Small intestine (tissue), 7 donors: ENCODE data around the gene TNFSF18. TPM values are rescaled to one million over a fixed set of nuclear protein-coding genes. Genes with fewer than 3 reads are reported as not detected.
"Not testable (repeated sequence)": the region's sequence is repeated elsewhere in the genome, so short reads cannot be mapped to it uniquely, and the experiment has no call there.

ENCODE experiments used
- DNase-seq, 2 donors: peaks; one replicate each; pipeline versions ENCODE4 v3.0.0 to v3.0.0-alpha.2; 2013
- FAIRE-seq: peaks from 2 replicates; lab custom pipeline; 2012; peaks lifted over from hg19 to GRCh38; lab: Jason Lieb, UNC
- H3K27ac ChIP-seq, 3 donors: one replicate each; pipeline ENCODE4 v1.5.1; 2013; ENCODE audit warnings: low read length in 2 of 3, mild to moderate bottlenecking in 2 of 3, control low read depth in 1 of 3, inconsistent platforms in 1 of 3, low read depth in 1 of 3, moderate library complexity in 1 of 3
- H3K27me3 ChIP-seq, 3 donors: one replicate each; pipeline ENCODE4 v1.6.1; 2013; ENCODE audit warnings: low read length in 3 of 3, inconsistent platforms in 1 of 3; ENCODE audit not compliant: control insufficient read depth in 3 of 3, insufficient read depth in 3 of 3
- H3K36me3 ChIP-seq, 3 donors: one replicate each; pipeline ENCODE4 v1.6.1; 2013; ENCODE audit warnings: low read length in 3 of 3, inconsistent platforms in 1 of 3, low read depth in 1 of 3, mild to moderate bottlenecking in 1 of 3, moderate library complexity in 1 of 3; ENCODE audit not compliant: control insufficient read depth in 3 of 3, insufficient read depth in 2 of 3
- H3K4me1 ChIP-seq, 3 donors: one replicate each; pipeline ENCODE4 v1.6.1; 2013; ENCODE audit warnings: low read length in 2 of 3, inconsistent platforms in 1 of 3, low read depth in 1 of 3, mild to moderate bottlenecking in 1 of 3, moderate library complexity in 1 of 3; ENCODE audit not compliant: control insufficient read depth in 3 of 3, insufficient read depth in 2 of 3
- H3K4me3 ChIP-seq, 3 donors: one replicate each; pipeline ENCODE4 v1.5.1; 2013; ENCODE audit warnings: low read length in 3 of 3, control low read depth in 1 of 3, inconsistent platforms in 1 of 3, low read depth in 1 of 3, mild to moderate bottlenecking in 1 of 3, moderate library complexity in 1 of 3
- H3K9me3 ChIP-seq, 2 donors: one replicate each; pipeline ENCODE4 v1.6.1; 2013; ENCODE audit warnings: low read depth in 1 of 2, low read length in 1 of 2; ENCODE audit not compliant: control insufficient read depth in 2 of 2, insufficient read depth in 1 of 2
- WGBS, 3 donors: extraction: QIAGEN DNeasy Blood & Tissue Kit; methylation state at CpG; one replicate each; pipeline ENCODE4 v1.1.7; 2013; 5-methylcytosine and 5-hydroxymethylcytosine counted together
- polyA plus RNA-seq, 4 donors: library from polyadenylated mRNA; stranded (reverse) in 3 of 4; unstranded in 1 of 4; fragments of 200-250 nt in 3 of 4; fragments of 120-200 nt in 1 of 4; gene quantifications; one replicate each; pipeline versions ENCODE4 v1.2.1 to v1.2.3, GENCODE V29; 2013
- donor health status: healthy with polysubstance abuse.
- donor health status: control.
- donor health status: control.
- donor health status: Bipolar disorder and iron deficiency.
- donor health status: healthy.

TNFSF18 gene
- polyA plus RNA-seq, 4 donors = 0.03 to 0.27 TPM; not detected in 2

- Histone ChIP-seq H3K4me1 (no peaks in the 10 kb centered on the region), H3K27me3 (no peaks in the 10 kb centered on the region), H3K9me3 (no peaks in the 10 kb centered on the region), H3K36me3 (no peaks in the 10 kb centered on the region), H3K4me3 (no peak overlapping the region), H3K27ac (no peak overlapping the region)
- 79 to 90% (median 82%) methylated on average over 1 of the region's 1 CpG for WGBS, 3 donors
- DNase-seq (no peak), FAIRE-seq (no peak)
These were observed 32.2 kb upstream of the TNFSF18 start for GRCh38 chr1:173082913-173083312.

DNA sequence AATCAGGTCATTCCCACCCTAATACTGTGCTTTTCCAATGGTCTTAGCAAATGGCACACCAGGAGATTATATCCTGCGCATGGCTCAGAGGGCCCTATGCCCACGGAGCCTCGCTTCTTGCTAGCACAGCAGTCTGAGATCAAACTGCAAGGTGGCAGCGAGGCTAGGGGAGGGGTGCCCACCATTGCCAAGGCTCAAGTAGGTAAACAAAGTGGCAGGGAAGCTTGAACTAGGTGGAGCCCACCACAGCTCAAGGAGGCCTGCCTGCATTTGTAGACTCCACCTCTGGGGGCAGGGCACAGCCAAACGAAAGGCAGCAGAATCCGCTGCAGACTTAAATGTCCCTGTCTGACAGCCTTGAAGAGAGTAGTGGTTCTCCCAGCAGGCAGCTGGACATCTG is 23.5 kb upstream of the TNFSF18 start:
- 84 to 95% (median 92%) methylated on average over 6 of the region's 6 CpGs for WGBS, 3 donors
- not testable (repeated sequence) for H3K4me3 ChIP-seq, H3K27me3 ChIP-seq, H3K36me3 ChIP-seq, FAIRE-seq, H3K4me1 ChIP-seq, H3K9me3 ChIP-seq, H3K27ac ChIP-seq, DNase-seq

GRCh38 chr1:173064011-173064410 is 13.3 kb upstream of the TNFSF18 start:
- no peak for FAIRE-seq
- no peaks in the 10 kb centered on the region for H3K4me1 ChIP-seq
- no peak overlapping the region for H3K27ac ChIP-seq
- H3K36me3 ChIP-seq = no peaks in the 10 kb centered on the region
- no peak overlapping the region for H3K4me3 ChIP-seq
- DNase-seq = no peak
- H3K27me3 ChIP-seq = no peaks in the 10 kb centered on the region
- no peaks in the 10 kb centered on the region for H3K9me3 ChIP-seq
- WGBS, 3 donors = 53 to 76% (median 68%) methylated on average over 3 of the region's 3 CpGs

GRCh38 chr1:173063171-173063570 is 12.4 kb upstream of the TNFSF18 start:
- H3K27me3 ChIP-seq = no peaks in the 10 kb centered on the region
- H3K27ac ChIP-seq = no peak overlapping the region
- no peaks in the 10 kb centered on the region for H3K4me1 ChIP-seq
- 55 to 76% (median 68%) methylated on average over 1 of the region's 1 CpG for WGBS, 3 donors
- H3K9me3 ChIP-seq = no peaks in the 10 kb centered on the region
- H3K36me3 ChIP-seq = no peaks in the 10 kb centered on the region
- FAIRE-seq (no peak), DNase-seq (no peak)
- no peak overlapping the region for H3K4me3 ChIP-seq

DNA sequence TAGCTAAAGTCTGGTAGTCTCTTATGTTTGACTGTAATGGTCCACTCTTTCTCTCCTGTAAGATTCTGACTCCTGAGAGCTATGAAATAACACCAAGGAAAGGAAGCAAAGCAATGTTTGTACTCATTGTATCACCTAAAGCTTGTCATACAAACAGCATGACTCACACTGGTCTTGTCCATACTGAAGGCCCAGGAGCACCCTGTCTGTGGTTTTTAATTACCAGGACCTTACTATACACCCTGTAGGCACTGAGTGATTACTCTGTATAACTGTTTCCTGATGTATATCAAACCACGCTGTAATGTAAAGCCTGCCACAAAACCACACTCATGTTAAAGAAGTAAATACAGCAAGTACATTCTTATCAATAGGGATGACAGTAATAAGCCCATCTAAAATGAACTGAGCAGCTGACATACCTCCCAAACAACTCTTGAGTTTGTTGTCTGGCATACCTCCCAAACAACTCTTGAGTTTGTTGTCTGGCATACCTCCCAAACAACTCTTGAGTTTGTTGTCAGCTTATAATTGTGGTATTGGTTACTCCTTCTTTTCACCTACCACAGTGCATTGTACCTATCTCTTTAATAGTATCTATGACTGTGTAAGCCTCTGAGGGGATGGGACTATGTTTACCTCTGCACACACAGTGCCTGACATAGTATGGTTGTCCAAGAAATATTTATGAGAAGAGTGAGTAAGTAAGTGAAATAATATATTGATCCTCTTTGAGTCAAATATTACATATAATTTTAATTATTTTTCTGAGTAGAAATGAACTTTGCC is 11.6 kb upstream of the TNFSF18 start:
- H3K36me3 ChIP-seq = no peaks in the 10 kb centered on the region
- WGBS, 3 donors = 65 to 82% (median 68%) methylated on average over 1 of the region's 1 CpG
- H3K27me3 ChIP-seq = no peaks in the 10 kb centered on the region
- no peaks in the 10 kb centered on the region for H3K9me3 ChIP-seq
- H3K4me3 ChIP-seq = no peak overlapping the region
- DNase-seq (no peak), FAIRE-seq (no peak)
- no peaks in the 10 kb centered on the region for H3K4me1 ChIP-seq
- H3K27ac ChIP-seq = no peak overlapping the region

DNA sequence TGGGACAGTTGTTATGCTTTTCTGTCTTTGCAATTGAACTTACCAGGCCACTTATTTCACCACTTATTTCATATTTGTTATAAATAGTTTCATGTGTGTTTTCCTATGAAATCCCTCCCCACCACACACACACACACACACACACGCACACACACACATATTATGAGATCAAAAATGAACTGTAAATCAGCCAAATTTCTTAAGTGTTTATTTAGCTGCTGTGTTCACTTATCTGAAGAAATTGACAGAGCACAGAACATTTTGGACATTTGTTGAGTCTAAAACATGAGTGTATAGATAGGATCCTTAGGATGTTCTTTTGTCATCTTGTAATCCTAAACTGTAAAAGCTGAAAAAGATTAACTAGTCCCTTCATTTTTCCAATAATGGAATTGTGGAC is 7.8 kb upstream of the TNFSF18 start:
- H3K27me3 ChIP-seq = no peaks in the 10 kb centered on the region
- no peaks in the 10 kb centered on the region for H3K9me3 ChIP-seq

GRCh38 chr1:173057984-173058383 is 7.2 kb upstream of the TNFSF18 start:
- H3K36me3 ChIP-seq = no peaks in the 10 kb centered on the region
- H3K9me3 ChIP-seq = no peaks in the 10 kb centered on the region
- H3K27ac ChIP-seq = no peak overlapping the region
- DNase-seq (no peak), FAIRE-seq (no peak)
- no peaks in the 10 kb centered on the region for H3K27me3 ChIP-seq
- H3K4me1 ChIP-seq = no peaks in the 10 kb centered on the region
- H3K4me3 ChIP-seq = no peak overlapping the region

More for the DNA sequence above, 7.8 kb upstream of the TNFSF18 start:
- no peak for FAIRE-seq
- 84 to 89% (median 87%) methylated on average over 1 of the region's 1 CpG for WGBS, 3 donors
- Histone ChIP-seq H3K36me3 (no peaks in the 10 kb centered on the region), H3K4me1 (no peaks in the 10 kb centered on the region), H3K4me3 (no peak overlapping the region), H3K27ac (no peak overlapping the region)
- no peak for DNase-seq

DNA sequence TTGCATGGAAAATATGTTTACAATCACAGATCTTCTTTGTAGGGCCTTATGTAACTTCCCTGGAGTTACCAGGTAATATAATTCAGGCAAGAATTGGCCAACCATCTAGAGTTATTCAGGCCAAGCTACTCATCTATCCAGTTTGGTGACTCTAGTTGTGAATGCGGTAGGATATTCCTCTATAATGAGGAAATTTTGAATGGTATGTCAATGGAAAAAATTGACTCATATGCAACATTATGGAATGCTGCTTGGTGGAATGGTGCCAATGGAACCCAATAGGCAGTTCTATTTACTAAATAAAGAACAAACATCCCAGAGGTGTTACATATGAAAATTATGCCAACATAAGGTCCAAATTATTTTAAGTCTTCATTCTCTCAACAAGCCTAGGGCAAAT is 5.6 kb upstream of the TNFSF18 start:
- Histone ChIP-seq H3K36me3 (no peaks in the 10 kb centered on the region), H3K27me3 (no peaks in the 10 kb centered on the region), H3K4me3 (no peak overlapping the region), H3K4me1 (no peaks in the 10 kb centered on the region), H3K9me3 (no peaks in the 10 kb centered on the region), H3K27ac (no peak overlapping the region)
- 44 to 96% (median 82%) methylated on average over 1 of the region's 1 CpG for WGBS, 3 donors
- DNase-seq (no peak), FAIRE-seq (no peak)
